Measurements from ENCODE around the gene ENOX1.

GRCh38 chr13:43543331-43543730 lies 243.4 kb downstream of the ENOX1 start:
- TF ChIP-seq, protein P1, sequence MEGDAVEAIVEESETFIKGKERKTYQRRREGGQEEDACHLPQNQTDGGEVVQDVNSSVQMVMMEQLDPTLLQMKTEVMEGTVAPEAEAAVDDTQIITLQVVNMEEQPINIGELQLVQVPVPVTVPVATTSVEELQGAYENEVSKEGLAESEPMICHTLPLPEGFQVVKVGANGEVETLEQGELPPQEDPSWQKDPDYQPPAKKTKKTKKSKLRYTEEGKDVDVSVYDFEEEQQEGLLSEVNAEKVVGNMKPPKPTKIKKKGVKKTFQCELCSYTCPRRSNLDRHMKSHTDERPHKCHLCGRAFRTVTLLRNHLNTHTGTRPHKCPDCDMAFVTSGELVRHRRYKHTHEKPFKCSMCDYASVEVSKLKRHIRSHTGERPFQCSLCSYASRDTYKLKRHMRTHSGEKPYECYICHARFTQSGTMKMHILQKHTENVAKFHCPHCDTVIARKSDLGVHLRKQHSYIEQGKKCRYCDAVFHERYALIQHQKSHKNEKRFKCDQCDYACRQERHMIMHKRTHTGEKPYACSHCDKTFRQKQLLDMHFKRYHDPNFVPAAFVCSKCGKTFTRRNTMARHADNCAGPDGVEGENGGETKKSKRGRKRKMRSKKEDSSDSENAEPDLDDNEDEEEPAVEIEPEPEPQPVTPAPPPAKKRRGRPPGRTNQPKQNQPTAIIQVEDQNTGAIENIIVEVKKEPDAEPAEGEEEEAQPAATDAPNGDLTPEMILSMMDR (IDR thresholded peaks at IDR 0.05) = no peak
- no peak for TF ChIP-seq POLR2AphosphoS5 (IDR thresholded peaks at IDR 0.05)
